Measurements from ENCODE around the gene ASB15.
A peak's percentile ranks its signal among the peaks of the same experiment; 100 is the strongest.

Gene ASB15

DNA sequence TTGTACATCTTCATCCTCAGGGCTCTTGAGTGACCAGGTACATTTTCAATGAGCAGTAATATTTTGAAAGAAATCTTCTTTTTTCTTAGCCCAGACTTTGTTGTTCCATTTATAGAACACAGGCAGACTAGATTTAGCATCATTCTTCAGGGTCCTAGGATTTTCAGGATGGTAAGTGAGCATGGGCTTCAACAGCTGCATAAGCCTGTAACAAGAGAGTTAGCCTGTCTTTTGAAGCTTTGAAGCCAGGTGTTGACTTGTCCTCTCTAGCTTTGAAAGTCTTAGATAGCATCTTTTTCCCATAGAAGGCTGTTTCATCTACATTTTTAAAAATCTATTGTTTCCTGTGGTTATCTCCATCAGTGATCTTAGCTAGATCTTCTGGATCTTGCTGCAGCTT lies 39.5 kb upstream of the ASB15 start:
- DNase-seq: no peak
- H3K79me1 ChIP-seq (ENCODE audit: low read length): peaks cover 5% of the 10 kb centered on the region
- H2BK12ac ChIP-seq (ENCODE audit: low read length): no peak overlapping the region
- H3K9ac ChIP-seq (ENCODE audit: low read length): no peak overlapping the region
- H3K4me3 ChIP-seq (ENCODE audit: low read depth, low read length): no peak overlapping the region
- H3K79me2 ChIP-seq (ENCODE audit: control insufficient read depth, insufficient read depth, low read length, poor library complexity): peaks cover 3% of the 10 kb centered on the region
- no peak overlapping the region for H4K12ac ChIP-seq (ENCODE audit: low read depth, low read length)
- no peak overlapping the region for H3K18ac ChIP-seq (ENCODE audit: low read length)
- H3K14ac ChIP-seq (ENCODE audit: low read length): no peak overlapping the region
- H3K27ac ChIP-seq (ENCODE audit: low read depth, low read length): no peak overlapping the region
- H3K4ac ChIP-seq (ENCODE audit: low read depth, low read length): no peak overlapping the region
- no peak overlapping the region for H2BK120ac ChIP-seq (ENCODE audit: insufficient read depth, low read length, poor library complexity)
- H3K4me1 ChIP-seq (ENCODE audit: control insufficient read depth in 1 of 2, insufficient read depth in 2 of 2, low read length in 2 of 2): no peaks in the 10 kb centered on the region
- no peak overlapping the region for H3K4me2 ChIP-seq (ENCODE audit: low read length)
- H2AFZ ChIP-seq (ENCODE audit: insufficient read depth, low read length, poor library complexity): no peak overlapping the region
- H4K91ac ChIP-seq (ENCODE audit: low read depth, low read length): no peak overlapping the region
- H3K23ac ChIP-seq (ENCODE audit: low read length): no peak overlapping the region
- no peak overlapping the region for H2AK5ac ChIP-seq (ENCODE audit: low read length)
- no peaks in the 10 kb centered on the region for H3K9me3 ChIP-seq (ENCODE audit: insufficient read depth, low read depth, low read length)
- no peaks in the 10 kb centered on the region for H3K36me3 ChIP-seq (ENCODE audit: control insufficient read depth in 1 of 2, insufficient read depth in 2 of 2, low read length in 2 of 2)
- no peak overlapping the region for H2BK5ac ChIP-seq (ENCODE audit: low read depth, low read length, poor library complexity)
- no peaks in the 10 kb centered on the region for H3K27me3 ChIP-seq (ENCODE audit: insufficient read depth, low read length)
- H4K8ac ChIP-seq (ENCODE audit: low read depth, low read length): no peak overlapping the region

DNA sequence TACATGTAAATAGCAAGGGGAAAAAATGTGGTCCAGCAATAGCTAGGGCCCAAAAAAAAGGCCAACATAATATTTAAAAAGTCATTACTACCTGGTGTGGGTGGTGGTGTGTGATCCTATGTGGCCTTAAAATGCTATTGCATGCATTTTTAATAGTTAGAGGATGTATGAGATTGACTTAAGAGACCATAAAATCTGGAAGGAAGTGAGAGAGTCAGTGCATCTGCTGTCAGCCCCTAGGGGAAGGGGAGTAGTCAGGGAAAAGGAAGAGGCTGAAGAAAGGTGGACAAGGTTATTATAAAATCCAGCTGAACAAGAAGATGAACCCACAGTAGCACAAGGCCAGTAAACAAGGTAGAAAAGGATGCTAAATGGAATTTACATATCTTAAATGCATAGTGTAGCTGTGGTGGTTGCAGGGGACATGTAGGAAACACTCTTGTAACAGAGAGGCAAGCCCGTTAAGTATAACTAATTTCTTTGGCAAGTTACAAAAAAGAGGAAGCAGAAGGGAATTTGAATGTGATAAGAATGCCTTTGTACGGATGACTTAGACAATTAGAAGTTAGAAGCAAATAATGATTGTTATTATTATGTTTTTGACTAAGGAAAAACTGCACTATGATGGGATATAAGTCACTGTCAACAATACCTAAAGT lies 32.1 kb upstream of the ASB15 start:
- no peak overlapping the region for H2BK120ac ChIP-seq (ENCODE audit: insufficient read depth, low read length, poor library complexity)
- no peaks in the 10 kb centered on the region for H3K79me2 ChIP-seq (ENCODE audit: control insufficient read depth, insufficient read depth, low read length, poor library complexity)
- no peak overlapping the region for H3K4me2 ChIP-seq (ENCODE audit: low read length)
- no peak overlapping the region for H2AK5ac ChIP-seq (ENCODE audit: low read length)
- no CpG with 5 or more reads among the region's 2 CpGs for WGBS (ENCODE audit: extremely low coverage, insufficient coverage, insufficient read length)
- H3K9ac ChIP-seq (ENCODE audit: low read length): no peak overlapping the region
- H2AFZ ChIP-seq (ENCODE audit: insufficient read depth, low read length, poor library complexity): no peak overlapping the region
- no peak overlapping the region for H3K4ac ChIP-seq (ENCODE audit: low read depth, low read length)
- no peak overlapping the region for H3K18ac ChIP-seq (ENCODE audit: low read length)
- no peak for DNase-seq
- no peak overlapping the region for H2BK12ac ChIP-seq (ENCODE audit: low read length)
- no peak overlapping the region for H4K91ac ChIP-seq (ENCODE audit: low read depth, low read length)
- H3K4me3 ChIP-seq (ENCODE audit: low read depth, low read length): no peak overlapping the region
- H4K12ac ChIP-seq (ENCODE audit: low read depth, low read length): no peak overlapping the region
- no peak overlapping the region for H3K14ac ChIP-seq (ENCODE audit: low read length)
- no peaks in the 10 kb centered on the region for H3K36me3 ChIP-seq (ENCODE audit: control insufficient read depth in 1 of 2, insufficient read depth in 2 of 2, low read length in 2 of 2)
- H4K8ac ChIP-seq (ENCODE audit: low read depth, low read length): no peak overlapping the region
- peaks cover 0 to 2% of the 10 kb centered on the region in 2 experiments for H3K4me1 ChIP-seq (ENCODE audit: control insufficient read depth in 1 of 2, insufficient read depth in 2 of 2, low read length in 2 of 2)
- H3K9me3 ChIP-seq (ENCODE audit: insufficient read depth, low read depth, low read length): no peaks in the 10 kb centered on the region
- H3K27ac ChIP-seq (ENCODE audit: low read depth, low read length): no peak overlapping the region
- H3K79me1 ChIP-seq (ENCODE audit: low read length): no peaks in the 10 kb centered on the region
- H3K27me3 ChIP-seq (ENCODE audit: insufficient read depth, low read length): no peaks in the 10 kb centered on the region
- no peak overlapping the region for H3K23ac ChIP-seq (ENCODE audit: low read length)
- H2BK5ac ChIP-seq (ENCODE audit: low read depth, low read length, poor library complexity): no peak overlapping the region

DNA sequence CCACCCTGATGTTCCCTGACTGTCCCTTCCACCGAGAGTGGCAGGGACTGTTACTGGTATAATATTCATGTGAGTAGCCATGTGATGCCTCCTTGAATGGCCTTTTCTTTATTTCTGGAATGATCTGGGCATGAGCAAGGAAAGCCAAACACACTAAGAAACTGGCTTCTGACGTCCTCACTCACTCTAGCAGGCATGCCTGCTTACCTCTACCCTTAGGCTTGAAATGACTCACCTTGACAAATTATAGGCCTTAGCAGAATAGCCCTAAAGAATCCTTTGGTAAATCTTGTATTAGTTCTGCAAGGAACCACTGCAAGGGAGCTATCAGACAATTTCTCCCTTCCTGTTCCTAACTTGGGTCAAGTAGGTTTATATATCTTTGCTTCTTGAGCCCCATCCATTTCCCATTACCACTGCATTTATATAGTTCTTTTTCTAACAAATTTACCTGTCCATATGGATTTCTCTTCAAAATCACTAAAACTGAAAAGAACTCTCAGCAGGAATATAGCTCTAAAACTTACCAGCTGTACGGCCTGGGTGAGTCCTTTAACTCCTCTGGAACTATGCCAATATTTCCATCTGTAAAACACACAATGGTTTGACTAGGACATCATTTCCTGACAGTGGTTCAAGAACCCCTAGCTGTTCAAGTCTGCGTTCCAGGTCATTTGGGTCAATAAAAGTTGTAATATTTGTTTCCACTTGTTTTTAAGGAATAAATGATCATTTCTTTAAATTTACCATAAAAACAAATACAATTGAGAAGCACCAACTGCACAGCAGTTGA lies 31.0 kb upstream of the ASB15 start:
- Histone ChIP-seq H3K36me3 (ENCODE audit: control insufficient read depth in 1 of 2, insufficient read depth in 2 of 2, low read length in 2 of 2) (no peaks in the 10 kb centered on the region), H4K8ac (ENCODE audit: low read depth, low read length) (no peak overlapping the region), H2AK5ac (ENCODE audit: low read length) (no peak overlapping the region), H3K27ac (ENCODE audit: low read depth, low read length) (no peak overlapping the region), H2BK12ac (ENCODE audit: low read length) (no peak overlapping the region), H3K79me2 (ENCODE audit: control insufficient read depth, insufficient read depth, low read length, poor library complexity) (no peaks in the 10 kb centered on the region), H3K9ac (ENCODE audit: low read length) (no peak overlapping the region), H4K12ac (ENCODE audit: low read depth, low read length) (no peak overlapping the region), H4K91ac (ENCODE audit: low read depth, low read length) (no peak overlapping the region), H2BK5ac (ENCODE audit: low read depth, low read length, poor library complexity) (no peak overlapping the region), H3K4me2 (ENCODE audit: low read length) (no peak overlapping the region), H3K4me3 (ENCODE audit: low read depth, low read length) (no peak overlapping the region), H3K18ac (ENCODE audit: low read length) (no peak overlapping the region), H3K14ac (ENCODE audit: low read length) (no peak overlapping the region), H3K23ac (ENCODE audit: low read length) (no peak overlapping the region), H3K4ac (ENCODE audit: low read depth, low read length) (no peak overlapping the region), H3K27me3 (ENCODE audit: insufficient read depth, low read length) (no peaks in the 10 kb centered on the region), H3K9me3 (ENCODE audit: insufficient read depth, low read depth, low read length) (no peaks in the 10 kb centered on the region), H2AFZ (ENCODE audit: insufficient read depth, low read length, poor library complexity) (no peak overlapping the region), H3K4me1 (ENCODE audit: control insufficient read depth in 1 of 2, insufficient read depth in 2 of 2, low read length in 2 of 2) (peaks cover 0 to 2% of the 10 kb centered on the region in 2 experiments), H2BK120ac (ENCODE audit: insufficient read depth, low read length, poor library complexity) (no peak overlapping the region), H3K79me1 (ENCODE audit: low read length) (no peaks in the 10 kb centered on the region)
- DNase-seq: peak; percentile 54 to 72
- no CpG with 5 or more reads among the region's 4 CpGs for WGBS (ENCODE audit: extremely low coverage, insufficient coverage, insufficient read length)

- no peaks in the 10 kb centered on the region for H3K36me3 ChIP-seq (ENCODE audit: control insufficient read depth in 1 of 2, insufficient read depth in 2 of 2, low read length in 2 of 2)
- WGBS (ENCODE audit: extremely low coverage, insufficient coverage, insufficient read length): no CpG with 5 or more reads among the region's 1 CpG
- no peak overlapping the region for H3K9ac ChIP-seq (ENCODE audit: low read length)
- no peak overlapping the region for H3K4me3 ChIP-seq (ENCODE audit: low read depth, low read length)
- no peak overlapping the region for H3K4ac ChIP-seq (ENCODE audit: low read depth, low read length)
- no peak overlapping the region for H4K91ac ChIP-seq (ENCODE audit: low read depth, low read length)
- no peak overlapping the region for H3K27ac ChIP-seq (ENCODE audit: low read depth, low read length)
- no peak overlapping the region for H3K4me2 ChIP-seq (ENCODE audit: low read length)
- no peak overlapping the region for H2BK5ac ChIP-seq (ENCODE audit: low read depth, low read length, poor library complexity)
- H3K23ac ChIP-seq (ENCODE audit: low read length): no peak overlapping the region
- no peak overlapping the region for H4K12ac ChIP-seq (ENCODE audit: low read depth, low read length)
- no peaks in the 10 kb centered on the region for H3K79me1 ChIP-seq (ENCODE audit: low read length)
- H2AK5ac ChIP-seq (ENCODE audit: low read length): no peak overlapping the region
- H3K9me3 ChIP-seq (ENCODE audit: insufficient read depth, low read depth, low read length): no peaks in the 10 kb centered on the region
- no peaks in the 10 kb centered on the region for H3K79me2 ChIP-seq (ENCODE audit: control insufficient read depth, insufficient read depth, low read length, poor library complexity)
- no peak overlapping the region for H2AFZ ChIP-seq (ENCODE audit: insufficient read depth, low read length, poor library complexity)
- no peak overlapping the region for H4K8ac ChIP-seq (ENCODE audit: low read depth, low read length)
- H3K18ac ChIP-seq (ENCODE audit: low read length): no peak overlapping the region
- H2BK12ac ChIP-seq (ENCODE audit: low read length): no peak overlapping the region
- H3K14ac ChIP-seq (ENCODE audit: low read length): no peak overlapping the region
- no peak for DNase-seq
- no peaks in the 10 kb centered on the region for H3K27me3 ChIP-seq (ENCODE audit: insufficient read depth, low read length)
- H2BK120ac ChIP-seq (ENCODE audit: insufficient read depth, low read length, poor library complexity): no peak overlapping the region
- peaks cover 0 to 2% of the 10 kb centered on the region in 2 experiments for H3K4me1 ChIP-seq (ENCODE audit: control insufficient read depth in 1 of 2, insufficient read depth in 2 of 2, low read length in 2 of 2)
These were observed 30.4 kb upstream of the ASB15 start for GRCh38 chr7:123571187-123571586.

Data from trophoblast cell (in vitro differentiated cells and primary cell).